HG02943 (cell line): ENCODE data around the gene RAB6B.
A peak's percentile ranks its signal among the peaks of the same experiment; 100 is the strongest.
"Not testable (repeated sequence)": the region's sequence is repeated elsewhere in the genome, so short reads cannot be mapped to it uniquely, and the experiment has no call there.

Source experiments
- ATAC-seq: cut with Tn5 transposase; IDR thresholded peaks from one replicate; pipeline ENCODE4 v1.9.1; 2021; ENCODE audit warnings: mild to moderate bottlenecking, low read depth, moderate library complexity; ENCODE audit not compliant: unreplicated experiment

Gene RAB6B

DNA sequence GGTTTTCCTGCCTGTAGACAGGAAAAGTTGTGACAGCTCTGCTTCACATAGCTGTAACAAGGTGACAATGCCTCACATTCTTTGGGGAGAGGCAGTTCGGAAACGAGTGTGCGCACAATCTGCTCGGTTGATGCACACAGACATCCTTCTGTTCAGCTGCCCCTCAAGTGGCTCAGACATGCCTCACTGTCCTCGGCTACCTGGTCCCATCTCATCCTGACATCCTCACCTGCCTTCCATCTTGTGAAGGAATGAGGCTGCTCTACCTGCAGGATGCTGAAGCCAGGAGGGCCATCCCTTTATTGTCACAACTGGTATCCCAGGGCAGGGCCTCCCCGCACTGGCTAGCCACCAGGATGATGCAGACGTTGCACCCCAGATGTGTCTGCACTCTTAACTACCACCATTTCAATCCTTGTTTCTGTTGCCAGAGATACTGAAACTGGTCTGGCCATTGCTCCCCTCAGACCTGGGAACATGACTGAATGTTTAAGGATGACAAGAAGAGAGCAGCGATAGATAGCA, 70.7 kb downstream of the RAB6B start:
- no peak for ATAC-seq

DNA sequence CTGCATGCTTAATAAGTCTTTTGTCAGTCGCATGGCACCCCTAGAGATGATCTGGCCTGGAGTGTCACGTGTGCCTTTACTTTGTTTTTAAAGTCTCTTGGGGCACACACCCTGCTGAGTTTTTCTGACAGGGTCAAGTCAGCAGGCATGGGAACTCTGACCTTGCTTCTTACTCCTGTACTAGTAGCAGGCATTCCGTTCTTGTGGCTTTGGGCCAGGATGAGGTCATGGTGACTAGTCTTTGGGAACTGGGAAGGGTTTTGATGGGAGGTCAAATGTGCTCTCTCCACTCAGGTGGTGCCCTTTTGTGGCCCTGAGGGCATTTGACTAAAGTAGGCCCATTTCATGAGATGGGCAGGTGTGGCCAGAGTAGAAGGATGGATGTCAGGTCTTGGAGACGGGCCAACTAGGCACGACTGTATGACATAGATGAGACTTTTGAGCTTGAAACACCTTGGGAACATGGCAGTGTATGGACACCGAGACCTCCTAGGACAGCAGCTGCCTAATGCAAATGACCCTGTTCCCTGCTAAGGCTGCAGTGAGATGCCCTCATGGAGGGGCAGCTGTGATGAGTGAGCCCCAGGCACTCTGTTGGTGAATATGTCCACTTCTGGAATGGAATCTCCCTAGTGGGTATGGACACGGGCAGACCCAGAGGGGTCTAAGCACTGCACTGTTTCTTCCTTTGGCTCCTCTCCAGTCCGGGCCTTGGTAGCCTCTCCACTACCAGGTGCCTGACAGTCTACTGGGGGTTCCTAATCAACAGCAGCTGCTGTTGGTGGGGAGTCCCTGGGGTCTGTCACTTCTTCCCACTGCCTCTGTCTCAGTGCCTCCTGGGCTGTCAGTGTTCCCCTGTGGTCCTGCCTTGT, 73.7 kb downstream of the RAB6B start:
- no peak for ATAC-seq

DNA sequence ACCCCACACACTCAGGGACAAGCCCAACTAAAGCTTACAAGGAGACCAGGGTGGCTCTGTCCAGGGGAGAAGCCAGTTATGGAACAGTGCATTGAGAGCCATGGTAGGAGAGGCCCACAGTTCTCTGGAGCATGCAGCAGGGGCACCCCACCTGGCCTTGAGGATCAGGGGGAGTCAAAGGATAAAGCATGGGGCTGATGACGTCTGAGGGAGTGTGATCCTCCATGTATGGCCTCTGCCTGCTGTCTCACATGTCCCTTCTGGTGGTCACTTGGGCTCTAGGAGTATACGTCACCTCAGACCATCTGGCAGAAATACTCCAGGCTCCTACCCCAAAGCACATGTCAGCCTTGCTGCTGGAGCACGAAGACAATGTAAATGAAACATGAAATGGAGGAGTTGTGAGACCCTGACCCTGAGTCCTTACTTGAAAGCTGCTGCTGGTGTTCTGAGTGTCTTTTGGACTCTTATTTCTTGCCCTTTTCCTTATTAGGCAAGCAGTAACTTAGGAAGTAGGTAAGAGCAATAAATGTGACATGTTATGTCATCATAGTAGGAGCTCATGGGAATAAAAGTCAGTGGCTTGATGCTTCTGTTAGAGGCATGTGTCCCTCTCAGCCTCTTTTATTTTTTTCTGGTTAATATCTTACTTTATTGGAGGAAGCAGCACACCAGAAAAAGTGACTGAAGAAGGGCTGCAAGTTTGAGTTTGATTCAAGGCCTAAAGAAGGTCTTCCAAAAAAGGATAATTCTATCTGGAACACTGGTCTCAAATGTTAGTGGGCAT, 74.6 kb downstream of the RAB6B start:
- ATAC-seq, result no peak

DNA sequence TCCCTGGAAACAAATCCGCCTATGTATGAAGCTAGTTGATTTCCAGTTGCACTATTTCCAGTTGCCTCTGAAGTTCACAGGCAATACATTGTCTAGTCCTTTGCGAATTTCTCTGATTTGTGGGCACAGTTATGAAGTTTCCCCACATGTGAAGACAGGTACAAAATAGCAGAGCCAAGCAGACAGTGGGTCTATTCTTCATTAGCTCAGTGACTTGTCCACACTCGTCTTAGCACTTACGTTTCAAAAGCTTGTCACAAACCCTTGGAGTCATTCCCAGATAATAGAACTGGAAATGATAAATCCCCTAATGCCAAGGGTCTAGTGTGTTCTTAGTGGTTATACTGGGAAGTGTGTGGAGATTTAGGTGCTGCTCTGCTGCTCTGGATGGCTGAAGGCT, 75.6 kb downstream of the RAB6B start:
- no peak for ATAC-seq

DNA sequence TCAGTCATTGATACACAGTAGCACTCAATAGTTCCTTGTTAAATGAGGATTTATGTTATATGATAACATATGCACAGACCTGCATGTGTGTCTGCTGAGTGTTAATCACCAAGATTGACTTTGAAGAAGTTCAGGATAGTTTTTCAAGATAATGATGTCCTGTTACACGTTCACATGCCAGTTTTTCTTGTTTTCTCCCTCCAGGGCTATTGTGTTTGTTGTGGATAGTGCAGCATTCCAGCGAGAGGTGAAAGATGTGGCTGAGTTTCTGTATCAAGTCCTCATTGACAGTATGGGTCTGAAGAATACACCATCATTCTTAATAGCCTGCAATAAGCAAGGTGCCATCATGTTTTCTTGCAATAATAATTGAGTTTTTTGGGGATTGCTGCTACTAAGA, 80.3 kb downstream of the RAB6B start:
- no peak for ATAC-seq

DNA sequence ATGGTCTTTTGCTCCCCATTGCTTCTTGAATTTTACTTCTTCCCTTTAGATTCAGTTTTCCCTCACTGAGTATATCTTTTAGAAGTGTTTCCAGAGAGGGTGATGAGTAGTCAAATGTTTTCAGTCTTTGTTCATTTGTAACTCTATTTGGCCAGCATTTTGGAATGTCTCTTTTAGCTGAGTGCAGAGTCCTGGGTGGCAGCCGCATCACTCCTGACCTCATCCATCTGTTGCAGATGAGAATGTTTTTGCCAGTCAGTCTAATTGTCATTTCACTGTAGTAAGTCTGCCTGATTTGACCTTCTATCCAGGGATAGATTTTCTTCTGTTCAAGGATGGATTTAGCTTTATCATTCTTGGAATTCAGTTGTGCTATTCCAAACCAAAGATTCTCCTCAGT, 82.8 kb downstream of the RAB6B start:
- no peak for ATAC-seq

DNA sequence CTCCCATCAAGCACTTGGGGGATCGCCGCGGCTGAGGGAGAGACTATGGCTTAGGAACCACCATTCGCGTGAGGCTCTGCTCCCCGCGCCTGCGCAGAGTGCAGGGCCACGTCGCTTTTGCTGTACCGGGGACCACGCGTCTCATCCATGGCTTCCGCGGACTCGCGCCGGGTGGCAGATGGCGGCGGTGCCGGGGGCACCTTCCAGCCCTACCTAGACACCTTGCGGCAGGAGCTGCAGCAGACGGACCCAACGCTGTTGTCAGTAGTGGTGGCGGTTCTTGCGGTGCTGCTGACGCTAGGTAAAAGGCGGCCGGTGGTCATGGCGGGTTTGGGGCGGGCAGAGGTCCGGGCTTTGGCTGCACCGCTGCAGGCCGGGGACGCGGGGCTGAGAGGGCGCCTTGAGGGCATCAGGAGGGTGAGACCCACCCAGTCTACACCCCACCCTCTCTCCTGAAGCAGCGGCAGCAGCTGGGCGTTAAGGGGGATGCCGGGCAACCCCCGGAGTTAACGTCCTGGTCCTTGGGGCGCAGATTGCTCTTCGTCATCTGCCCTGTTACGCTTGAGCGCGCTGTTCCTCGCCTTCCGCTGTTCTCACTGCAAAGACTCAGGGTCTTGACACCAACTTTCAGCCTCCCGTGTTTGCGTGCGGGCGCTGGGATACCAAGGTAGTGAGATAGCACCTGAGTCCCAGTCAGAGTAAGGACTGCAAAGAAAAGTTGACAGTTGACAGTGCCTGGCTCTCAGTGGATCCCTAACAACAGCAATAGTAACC, 89.8 kb downstream of the RAB6B start, which contains the start of gene SRPRB:
Gene SRPRB, plus strand, starts transcription at position 114 of the 774 bp plus-strand sequence. Its CDS starts 34 bp downstream, at position 148.
- ATAC-seq, result peak; percentile 98

DNA sequence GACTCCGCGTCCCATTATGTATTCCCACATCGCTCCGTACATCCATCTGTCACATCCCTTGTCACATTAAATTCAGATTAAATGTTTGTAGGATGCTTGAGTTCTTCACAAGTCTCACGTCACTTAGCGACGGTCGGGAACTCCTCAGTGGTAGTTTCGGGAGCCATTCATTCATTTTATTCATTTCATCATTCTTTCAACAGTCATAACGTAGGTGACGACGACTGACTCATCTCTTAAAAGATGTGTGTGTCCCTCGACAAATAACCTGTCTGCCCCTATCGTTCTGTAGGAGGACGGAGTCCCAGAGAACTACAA, 90.3 kb downstream of the RAB6B start:
- no peak for ATAC-seq

DNA sequence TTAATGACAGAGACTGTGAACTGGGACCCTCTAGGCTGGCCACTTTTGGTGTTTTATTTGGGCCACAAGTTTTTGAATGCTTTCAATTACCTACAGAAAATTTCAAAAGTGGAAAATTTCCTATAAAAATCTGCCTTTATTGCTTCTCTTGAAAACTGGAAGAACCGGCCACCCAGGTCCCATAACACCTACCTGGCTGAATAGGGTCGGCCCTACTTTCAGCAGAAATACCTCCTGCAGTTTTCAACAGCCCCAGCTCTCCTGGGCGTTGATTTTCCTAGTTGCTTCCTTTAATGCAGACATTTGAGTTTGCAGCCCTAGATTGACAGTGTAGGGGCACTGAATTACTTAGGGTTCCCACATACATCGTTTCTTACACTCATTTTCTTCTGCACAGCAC, 90.8 kb downstream of the RAB6B start:
- no peak for ATAC-seq

DNA sequence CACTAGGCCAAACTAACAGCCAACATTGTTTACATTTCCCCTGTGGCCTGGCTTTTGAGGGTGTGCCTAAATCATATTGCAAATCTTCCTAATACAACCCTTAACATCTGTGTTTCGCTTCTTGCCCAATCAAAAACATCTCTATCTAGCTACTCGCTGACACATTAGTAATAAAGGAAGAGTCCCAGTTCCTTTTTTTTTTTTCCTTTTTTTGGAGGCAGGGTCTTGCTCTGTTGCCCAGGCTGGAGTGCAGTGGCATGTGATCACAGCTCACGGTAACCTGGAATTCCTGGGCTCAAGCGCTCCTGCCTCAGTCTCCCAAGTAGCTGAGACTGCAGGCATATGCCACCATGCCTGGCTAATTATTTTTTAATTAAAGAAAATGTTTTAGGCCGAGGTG, 92.2 kb downstream of the RAB6B start:
- ATAC-seq, result no peak

DNA sequence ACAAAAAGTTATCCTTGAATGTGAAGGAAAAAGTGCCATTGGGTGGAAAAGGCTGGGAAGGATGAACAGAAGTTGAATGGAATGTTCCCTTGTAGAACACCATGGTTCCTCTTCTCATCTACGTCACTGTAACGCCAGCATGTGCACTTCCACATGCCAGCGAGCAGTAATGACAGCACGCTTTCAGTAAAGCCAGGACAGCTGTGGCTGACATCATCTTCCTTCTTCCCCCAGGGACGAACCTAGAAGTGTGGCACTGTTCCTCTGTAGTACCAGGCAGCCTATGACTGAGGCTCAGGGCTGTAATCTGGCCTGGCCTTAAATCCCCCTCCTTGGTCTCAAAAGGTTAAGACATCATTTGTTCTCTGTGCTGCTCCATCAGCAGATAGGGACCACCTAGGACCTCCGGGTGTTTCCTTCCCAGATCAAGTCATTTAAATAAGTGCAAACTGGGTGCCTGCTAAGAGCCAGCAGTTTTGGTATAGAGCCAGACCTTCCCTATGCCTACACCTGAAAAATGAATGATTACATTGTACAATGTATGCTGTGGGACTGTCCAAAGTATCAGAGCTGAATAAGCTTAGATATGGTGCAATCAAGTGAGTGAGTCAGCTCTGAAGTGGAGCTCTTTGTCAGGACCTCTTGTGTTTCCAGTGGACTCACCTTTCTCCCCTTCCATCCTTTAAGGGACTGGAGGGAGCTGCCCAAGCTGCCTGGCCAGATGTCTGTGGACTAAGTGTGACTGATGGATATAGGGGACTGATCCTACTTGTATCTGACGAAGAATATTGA, 95.7 kb downstream of the RAB6B start:
- no peak for ATAC-seq

DNA sequence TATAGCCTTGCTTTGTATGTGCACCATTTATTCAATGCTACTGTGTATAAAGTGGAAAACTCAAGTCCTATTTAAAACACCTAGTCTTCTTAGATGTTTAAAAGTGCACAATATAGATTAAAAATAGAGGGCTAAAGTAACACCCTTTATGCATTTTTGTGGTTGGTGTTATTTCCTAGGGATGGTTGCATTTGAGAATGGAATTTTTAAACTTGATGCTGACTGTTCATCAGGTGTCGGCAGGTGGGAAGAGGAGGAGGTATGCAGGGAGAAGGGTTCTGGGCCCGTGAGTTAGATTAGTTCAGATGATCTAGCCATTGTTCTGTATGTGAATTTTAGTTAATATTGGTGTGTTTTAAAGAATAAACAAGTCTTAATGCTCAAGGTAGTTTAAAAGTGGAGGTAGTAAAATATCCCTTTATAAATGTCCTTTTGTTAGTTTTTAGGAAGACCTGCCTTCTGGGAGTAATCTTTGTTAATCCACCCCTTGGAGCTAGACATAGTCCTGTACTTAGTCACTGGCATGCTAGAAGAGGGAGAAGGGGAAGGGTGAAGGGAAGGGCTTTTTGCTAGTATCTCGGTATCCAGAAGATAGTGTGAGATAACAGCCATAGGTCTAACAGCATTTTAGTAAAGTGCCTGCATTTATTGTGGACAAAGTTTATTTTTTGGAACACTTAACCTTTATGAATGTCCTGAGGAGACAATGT, 98.1 kb downstream of the RAB6B start:
- ATAC-seq, result no peak

DNA sequence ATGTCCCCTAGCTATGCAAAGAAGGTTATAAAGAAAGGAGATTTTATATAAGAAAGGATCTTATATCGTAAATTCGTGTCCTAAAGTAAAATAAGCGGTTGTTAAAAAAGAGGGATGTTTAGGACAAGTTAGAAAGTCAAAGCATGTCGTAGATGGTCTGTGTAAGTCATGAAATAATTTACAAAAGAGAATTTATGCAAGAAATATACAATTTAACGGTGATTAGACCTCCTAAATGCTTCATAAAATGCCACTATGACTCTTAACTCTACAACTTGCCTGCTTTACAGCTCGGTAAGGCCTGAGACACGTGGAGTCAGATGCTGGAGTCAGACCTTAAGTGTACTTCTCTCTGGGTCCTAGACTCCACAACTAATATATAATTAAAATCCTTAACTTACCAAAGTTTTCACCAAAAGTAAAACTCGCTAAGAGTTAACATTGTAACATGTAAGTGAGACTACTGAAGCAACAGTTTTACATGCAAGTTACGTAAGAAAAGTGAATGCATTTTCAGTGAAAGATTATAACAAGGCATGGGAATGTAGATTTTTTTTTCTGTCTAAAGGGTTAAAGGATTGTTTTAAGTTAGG, 103.4 kb downstream of the RAB6B start:
- no peak for ATAC-seq

DNA sequence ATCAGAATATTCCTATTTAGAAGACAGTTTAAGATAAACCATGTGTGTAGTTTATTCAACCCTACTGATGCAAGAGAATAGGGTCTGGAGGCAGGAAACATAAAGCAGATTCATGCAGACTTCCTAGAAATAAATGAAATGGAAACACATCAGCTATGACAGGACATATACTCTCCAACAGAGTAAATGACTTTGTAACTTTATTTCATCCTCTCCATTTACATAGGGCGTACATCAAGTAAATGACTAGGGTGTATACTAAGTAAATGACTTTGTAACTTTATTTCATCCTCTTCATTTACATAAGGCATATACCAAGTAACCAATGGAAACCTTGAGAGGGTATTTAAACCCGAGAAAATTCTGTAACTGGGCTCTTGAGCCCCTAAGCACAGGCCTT, 107.7 kb downstream of the RAB6B start:
- ATAC-seq, result no peak

DNA sequence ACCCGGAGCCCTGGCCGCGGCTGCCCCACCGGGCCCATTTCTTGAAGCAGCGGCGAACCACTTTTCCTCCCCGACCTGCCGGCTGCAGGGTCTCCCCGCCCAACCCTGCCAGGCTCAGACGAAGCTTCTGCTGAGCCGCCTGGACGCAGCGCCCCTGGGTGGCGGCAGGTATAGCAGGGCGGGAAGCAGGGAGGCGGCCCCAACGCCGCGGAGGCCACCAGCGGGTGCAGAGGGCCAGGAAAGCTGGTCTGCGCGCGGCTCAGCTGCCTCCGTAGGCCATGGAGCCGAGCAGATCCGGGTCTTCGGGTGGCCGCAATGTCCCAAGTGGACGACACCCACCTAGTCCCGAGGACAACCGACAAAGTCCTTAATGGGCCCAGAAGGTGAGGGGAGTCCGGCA, 111.9 kb downstream of the RAB6B start:
- ATAC-seq, result no peak

DNA sequence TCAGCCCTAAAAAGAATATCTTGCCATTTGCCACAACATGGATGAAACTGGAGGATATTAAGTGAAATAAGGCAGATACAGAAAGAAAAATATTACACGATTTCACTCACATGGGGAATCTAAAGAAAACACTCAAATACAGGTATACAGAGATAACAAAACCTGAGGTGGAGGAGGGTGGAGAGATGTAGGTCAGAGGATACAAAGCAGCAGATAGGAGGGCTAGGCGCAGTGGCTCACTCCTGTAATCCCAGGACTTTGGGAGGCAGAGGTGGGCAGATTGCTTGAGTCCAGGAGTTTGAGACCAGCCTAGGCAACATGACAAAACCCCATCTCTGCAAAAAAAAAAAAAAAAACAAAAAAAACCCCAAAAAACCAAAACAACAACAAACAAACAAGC, 113.2 kb downstream of the RAB6B start:
- ATAC-seq, result no peak

DNA sequence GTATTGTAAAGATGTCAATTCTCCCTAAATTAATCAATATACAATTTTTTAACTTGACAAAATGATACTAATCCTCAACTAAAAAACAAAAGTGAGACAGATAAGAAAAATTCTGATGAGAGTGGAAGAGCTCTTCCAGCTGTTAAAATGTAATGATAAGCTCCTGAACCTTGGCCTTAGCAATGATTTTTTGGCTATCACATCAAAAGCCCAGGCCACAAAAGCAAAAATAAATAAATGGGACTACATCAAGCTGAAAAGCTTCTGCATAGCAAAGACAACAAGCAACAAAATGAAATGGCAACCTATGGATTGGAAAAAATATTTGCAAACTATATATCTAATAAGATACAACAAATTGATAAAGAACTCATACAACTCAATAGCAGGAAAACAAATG, 114.1 kb downstream of the RAB6B start:
- no peak for ATAC-seq

DNA sequence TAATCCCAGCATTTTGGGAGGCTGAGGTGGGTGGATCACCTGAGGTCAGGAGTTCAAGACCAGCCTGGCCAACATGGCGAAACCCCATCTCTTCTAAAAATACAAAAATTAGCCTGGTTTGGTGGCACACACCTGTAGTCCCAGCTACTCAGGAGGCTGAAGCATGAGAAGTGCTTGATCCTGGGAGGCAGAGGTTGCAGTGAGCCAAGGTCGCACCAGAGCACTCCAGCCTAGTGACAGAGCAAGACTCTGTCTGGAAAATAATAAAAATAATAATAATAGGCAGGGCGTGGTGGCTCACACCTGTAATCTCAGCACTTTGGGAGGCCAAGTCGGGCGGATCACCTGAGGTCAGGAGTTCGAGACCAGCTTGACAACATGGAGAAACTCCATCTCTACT, 114.9 kb downstream of the RAB6B start:
- not testable (repeated sequence) for ATAC-seq

DNA sequence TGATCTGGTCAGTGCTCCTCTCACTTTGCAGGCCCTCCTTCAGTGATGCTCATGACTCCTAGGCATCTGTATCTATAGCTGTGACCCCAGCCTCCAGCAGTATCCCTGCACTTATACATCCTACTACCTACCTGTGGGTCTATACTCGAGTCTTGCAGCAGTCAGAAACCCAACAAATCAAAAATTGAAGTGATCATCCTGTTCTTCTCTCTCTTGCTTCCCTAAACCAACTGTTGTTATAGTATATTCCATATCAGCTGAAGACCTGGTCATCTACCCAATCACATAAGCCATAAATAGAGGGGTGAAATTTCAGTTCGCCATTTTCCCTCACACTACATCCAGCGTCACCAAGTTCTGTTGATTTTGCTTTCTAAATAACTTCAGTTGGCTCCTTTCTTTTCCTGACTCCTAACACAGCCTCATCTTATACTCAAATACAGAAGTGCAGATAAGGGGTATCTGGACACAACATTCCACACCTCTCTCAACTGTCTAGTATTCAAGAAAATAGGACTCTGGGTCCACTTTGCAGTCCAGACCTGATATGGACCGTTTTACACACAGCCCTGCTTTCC, 116.0 kb downstream of the RAB6B start:
- no peak for ATAC-seq
